ENCODE data around the gene CMTM4. TPM values are rescaled to one million over a fixed set of nuclear protein-coding genes. Genes with fewer than 3 reads are reported as not detected.

The CMTM4 gene
- total RNA-seq, 1 donor from 2014 or later: 82.3 TPM

- Mint-ChIP-seq H3K27me3 (no peaks in the 10 kb centered on the region), H3K4me3 (ENCODE audit: low read depth) (no peak overlapping the region), H3K36me3 (ENCODE audit: insufficient read depth) (peaks cover 14% of the 10 kb centered on the region), H3K4me1 (ENCODE audit: low read depth) (peaks cover 21% of the 10 kb centered on the region), H3K9me3 (ENCODE audit: low read depth) (no peaks in the 10 kb centered on the region), H3K27ac (no peak overlapping the region)
- no peak for TF ChIP-seq CTCF (IDR thresholded peaks at IDR 0.05; ENCODE audit: unreplicated experiment)
- DNase-seq (ENCODE audit: low spot score, unreplicated experiment): no peak
These were observed 77.8 kb downstream of the CMTM4 start for GRCh38 chr16:66618588-66619375.

GRCh38 chr16:66617728-66618127 is 78.8 kb downstream of the CMTM4 start:
- Mint-ChIP-seq H3K4me3 (ENCODE audit: low read depth) (no peak overlapping the region), H3K27ac (peak overlapping the region; percentile 57), H3K4me1 (ENCODE audit: low read depth) (peaks cover 21% of the 10 kb centered on the region), H3K27me3 (no peaks in the 10 kb centered on the region), H3K9me3 (ENCODE audit: low read depth) (no peaks in the 10 kb centered on the region), H3K36me3 (ENCODE audit: insufficient read depth) (peaks cover 16% of the 10 kb centered on the region)
- TF ChIP-seq CTCF (IDR thresholded peaks at IDR 0.05; ENCODE audit: unreplicated experiment): no peak
- no peak for DNase-seq (ENCODE audit: low spot score, unreplicated experiment)

- Mint-ChIP-seq H3K4me3 (ENCODE audit: low read depth) (no peak overlapping the region), H3K9me3 (ENCODE audit: low read depth) (no peaks in the 10 kb centered on the region), H3K4me1 (ENCODE audit: low read depth) (peaks cover 21% of the 10 kb centered on the region), H3K27me3 (no peaks in the 10 kb centered on the region), H3K27ac (no peak overlapping the region), H3K36me3 (ENCODE audit: insufficient read depth) (peaks cover 15% of the 10 kb centered on the region)
- no peak for TF ChIP-seq CTCF (IDR thresholded peaks at IDR 0.05; ENCODE audit: unreplicated experiment)
- no peak for DNase-seq (ENCODE audit: low spot score, unreplicated experiment)
These were observed 79.5 kb downstream of the CMTM4 start for GRCh38 chr16:66617010-66617434.

- no peak for TF ChIP-seq CTCF (IDR thresholded peaks at IDR 0.05; ENCODE audit: unreplicated experiment)
- Mint-ChIP-seq H3K27me3 (no peaks in the 10 kb centered on the region), H3K27ac (no peak overlapping the region), H3K4me3 (ENCODE audit: low read depth) (no peak overlapping the region), H3K9me3 (ENCODE audit: low read depth) (no peaks in the 10 kb centered on the region), H3K4me1 (ENCODE audit: low read depth) (peaks cover 21% of the 10 kb centered on the region), H3K36me3 (ENCODE audit: insufficient read depth) (peaks cover 12% of the 10 kb centered on the region)
- DNase-seq (ENCODE audit: low spot score, unreplicated experiment): no peak
These were observed 80.0 kb downstream of the CMTM4 start for GRCh38 chr16:66616592-66616991.

GRCh38 chr16:66616169-66616568 is 80.4 kb downstream of the CMTM4 start:
- Mint-ChIP-seq H3K36me3 (ENCODE audit: insufficient read depth) (peaks cover 11% of the 10 kb centered on the region), H3K27ac (no peak overlapping the region), H3K9me3 (ENCODE audit: low read depth) (no peaks in the 10 kb centered on the region), H3K4me3 (ENCODE audit: low read depth) (no peak overlapping the region), H3K27me3 (no peaks in the 10 kb centered on the region), H3K4me1 (ENCODE audit: low read depth) (peaks cover 21% of the 10 kb centered on the region)
- no peak for TF ChIP-seq CTCF (IDR thresholded peaks at IDR 0.05; ENCODE audit: unreplicated experiment)
- no peak for DNase-seq (ENCODE audit: low spot score, unreplicated experiment)

Measured in progenitor cell of endocrine pancreas (in vitro differentiated cells).